HG02884 (cell line): ENCODE results near the gene KLRF2.

Experiments
- ATAC-seq: cut with Tn5 transposase; IDR thresholded peaks from one replicate; pipeline ENCODE4 v1.9.1; 2021; ENCODE audit warnings: mild to moderate bottlenecking, moderate library complexity; ENCODE audit not compliant: unreplicated experiment

KLRF2 gene

DNA sequence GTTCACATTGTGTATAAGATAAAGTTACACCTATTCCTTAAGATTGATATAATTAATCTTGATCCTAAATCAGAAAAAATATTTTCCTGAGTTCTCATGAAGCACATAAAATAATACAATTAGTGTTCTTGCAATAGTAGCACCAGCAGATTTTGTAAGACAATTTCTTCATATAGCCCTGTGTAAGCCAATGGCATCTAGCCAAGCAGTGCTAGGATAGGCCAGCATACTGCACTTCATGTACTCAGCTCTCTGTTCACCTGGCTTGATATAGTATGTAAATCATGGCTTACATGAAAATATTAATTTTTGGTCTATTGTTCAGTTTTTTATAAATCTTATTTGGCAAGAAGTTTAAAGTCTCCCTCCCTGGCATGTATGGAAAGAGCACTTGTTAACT lies 1.9 kb downstream of the KLRF2 start:
- ATAC-seq: no peak

- ATAC-seq: no peak
Measured at GRCh38 chr12:9888665-9889273, 7.5 kb downstream of the KLRF2 start.

GRCh38 chr12:9895215-9895971 lies 14.1 kb downstream of the KLRF2 start:
- no peak for ATAC-seq

DNA sequence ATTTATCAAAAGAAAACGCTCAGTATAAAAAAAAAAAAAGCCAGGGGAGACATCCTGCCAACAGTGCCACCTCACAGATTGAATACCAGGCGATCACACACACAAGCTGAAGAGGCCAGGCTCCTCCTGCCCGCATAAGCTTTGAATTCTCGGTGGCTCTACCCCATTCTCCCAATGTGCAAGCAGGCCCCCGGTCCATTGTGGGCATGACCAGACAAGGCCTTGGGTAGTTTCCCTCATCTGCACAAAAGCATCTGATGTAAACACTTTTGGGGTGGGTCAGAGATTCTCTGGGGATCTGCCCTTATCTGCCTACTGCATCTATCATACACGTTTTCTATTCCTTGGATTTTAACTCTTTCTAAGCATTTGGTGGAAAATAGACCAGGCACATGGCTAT lies 16.2 kb downstream of the KLRF2 start:
- no peak for ATAC-seq

DNA sequence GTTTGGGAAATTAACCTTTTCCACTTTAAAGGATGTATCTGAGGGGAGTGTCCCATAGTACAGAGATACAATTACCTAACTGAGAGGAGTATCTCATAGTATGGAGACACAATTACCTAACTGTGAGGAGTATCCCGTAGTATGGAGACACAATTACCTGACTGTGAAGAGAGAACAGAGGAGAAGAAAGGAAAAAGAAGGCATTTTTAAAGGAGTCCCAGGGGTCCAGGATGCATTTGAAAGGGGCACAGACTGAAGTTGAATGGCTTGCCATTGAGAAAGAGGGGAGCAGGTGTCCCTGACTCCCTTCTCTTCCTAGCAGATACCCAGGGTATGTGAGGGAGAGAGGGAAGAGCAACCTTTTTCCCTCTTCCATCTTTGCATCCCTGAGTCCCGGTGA lies 17.9 kb downstream of the KLRF2 start:
- no peak for ATAC-seq

- no peak for ATAC-seq
Measured at GRCh38 chr12:9900930-9901329, 19.6 kb downstream of the KLRF2 start.

DNA sequence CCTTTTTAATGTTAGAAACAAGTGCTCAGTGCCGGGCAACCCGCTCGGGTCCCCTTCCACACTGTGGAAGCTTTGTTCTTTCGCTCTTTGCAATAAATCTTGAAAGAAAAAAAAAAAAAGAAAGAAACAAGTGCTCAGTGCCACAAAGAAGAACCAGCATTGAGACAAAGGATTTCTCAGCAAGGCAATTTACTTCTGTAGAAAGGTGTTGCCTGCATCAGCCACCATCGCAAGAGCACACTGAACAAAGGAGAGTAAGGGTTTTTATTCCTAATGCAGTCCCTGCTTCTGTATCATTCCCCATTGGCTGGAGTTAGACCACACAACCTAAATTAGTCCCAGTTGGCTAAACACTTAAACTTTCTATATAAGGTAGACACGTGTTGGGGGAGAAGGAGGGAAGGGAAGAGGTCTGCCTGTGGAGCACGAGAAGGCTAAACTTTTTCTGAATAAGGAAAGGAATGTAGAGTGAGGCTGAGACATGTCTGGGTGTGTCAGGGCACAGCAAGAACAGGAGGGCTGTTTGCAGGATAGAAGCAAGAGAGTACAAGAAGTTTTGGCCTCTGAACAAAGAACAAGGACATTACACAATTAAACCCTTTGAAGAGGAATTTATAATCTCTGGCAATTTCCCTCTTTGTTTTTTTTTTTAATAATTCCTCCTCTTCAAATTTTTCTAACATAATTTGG lies 21.4 kb downstream of the KLRF2 start:
- ATAC-seq: no peak

- ATAC-seq: no peak
Measured at GRCh38 chr12:9906873-9907272, 25.6 kb downstream of the KLRF2 start.

GRCh38 chr12:9907769-9908168 lies 26.5 kb downstream of the KLRF2 start:
- ATAC-seq: no peak

- no peak for ATAC-seq
Measured at GRCh38 chr12:9908350-9908749, 27.1 kb downstream of the KLRF2 start.

GRCh38 chr12:9909724-9910123 lies 28.4 kb downstream of the KLRF2 start:
- no peak for ATAC-seq

- no peak for ATAC-seq
Measured at GRCh38 chr12:9910716-9911421, 29.6 kb downstream of the KLRF2 start.

GRCh38 chr12:9911708-9912107 lies 30.4 kb downstream of the KLRF2 start:
- no peak for ATAC-seq

DNA sequence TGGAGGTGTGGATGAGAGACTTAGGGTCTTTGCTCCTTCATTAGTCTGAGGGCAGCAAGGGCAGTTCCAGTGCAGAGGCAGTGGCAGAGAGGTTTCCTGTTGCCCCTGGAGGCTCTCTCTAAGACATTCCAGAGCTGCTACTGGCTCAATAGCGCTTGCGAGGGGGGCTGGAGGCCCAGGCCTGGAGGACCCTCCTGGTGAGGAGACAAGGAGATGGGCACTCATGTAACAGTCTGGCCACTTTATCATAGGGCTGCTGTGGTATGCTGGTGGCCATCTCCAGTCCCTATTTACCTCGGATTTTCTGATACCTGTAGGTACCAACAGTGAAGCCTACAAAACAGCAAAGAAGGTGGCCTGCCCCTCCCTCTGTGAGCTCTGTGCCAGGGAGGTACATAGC lies 38.2 kb downstream of the KLRF2 start:
- no peak for ATAC-seq

DNA sequence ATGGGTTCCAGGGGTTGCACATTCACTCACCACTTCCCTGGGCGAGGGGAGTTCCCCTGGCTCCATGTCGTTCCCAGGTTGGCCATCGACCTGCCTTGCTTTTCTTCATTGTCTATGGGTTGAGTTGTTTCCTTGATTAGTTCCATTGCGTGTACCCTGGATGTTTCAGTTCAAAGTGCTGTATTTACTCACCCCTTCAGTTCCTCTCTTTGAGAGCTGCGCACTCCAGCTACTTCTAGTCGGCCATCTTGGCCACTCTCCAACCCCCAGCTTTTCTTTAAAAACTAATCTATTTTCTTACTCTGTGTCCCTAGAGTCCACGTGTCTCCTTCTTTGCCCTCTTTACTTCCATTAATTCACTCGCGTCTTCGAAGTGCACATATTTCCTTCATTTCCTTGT lies 39.2 kb downstream of the KLRF2 start:
- no peak for ATAC-seq

DNA sequence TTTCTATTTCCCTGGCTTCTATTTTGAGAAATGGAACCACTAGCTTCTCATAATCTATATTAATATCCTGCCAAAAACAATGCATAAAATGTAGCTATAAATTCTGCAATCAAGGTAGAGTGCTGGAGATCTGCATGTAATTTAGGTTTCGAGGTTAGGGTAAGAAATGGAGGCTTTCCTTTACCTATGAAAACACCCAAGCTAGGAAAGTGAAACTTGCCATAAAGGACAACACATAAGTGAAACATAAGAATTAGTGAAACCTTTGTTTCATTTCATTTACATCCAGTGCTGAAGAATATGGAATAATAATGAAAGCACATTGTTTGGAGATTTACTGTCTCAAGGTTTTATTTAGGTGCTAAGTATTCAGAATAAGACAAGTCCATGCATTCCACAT lies 41.1 kb downstream of the KLRF2 start:
- no peak for ATAC-seq

GRCh38 chr12:9925705-9926393 lies 44.6 kb downstream of the KLRF2 start:
- ATAC-seq: no peak

DNA sequence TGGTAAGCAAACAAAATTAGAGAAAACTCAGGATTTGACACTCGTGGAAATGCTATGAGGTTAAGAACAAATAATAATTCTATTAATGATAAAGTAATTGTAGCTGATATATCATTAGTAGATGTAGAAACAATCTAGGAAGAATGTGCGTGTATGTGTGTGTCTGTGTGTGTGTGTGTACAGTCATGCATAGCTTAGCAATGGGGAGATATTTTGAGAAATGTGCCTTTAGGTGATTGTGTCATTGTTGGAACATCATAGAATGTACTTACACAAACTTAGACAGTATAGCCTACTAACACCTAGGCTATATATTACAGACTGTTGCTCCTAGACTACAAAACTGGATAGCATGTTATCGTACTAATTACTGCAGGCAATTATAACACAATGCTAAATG lies 45.6 kb downstream of the KLRF2 start:
- ATAC-seq: no peak

- no peak for ATAC-seq
Measured at GRCh38 chr12:9928607-9929006, 47.3 kb downstream of the KLRF2 start.

- no peak for ATAC-seq
Measured at GRCh38 chr12:9931245-9931644, 50.0 kb downstream of the KLRF2 start.

GRCh38 chr12:9932270-9932669 lies 51.0 kb downstream of the KLRF2 start, which contains the start of gene CLEC2A:
Gene CLEC2A (minus strand): TSS chr12:9932370. CDS start chr12:9932329, 41 bp downstream.
- no peak for ATAC-seq
